HG03066 (cell line): ENCODE data around the gene PLCL2.

Source experiments
- ATAC-seq: cut with Tn5 transposase; IDR thresholded peaks from one replicate; pipeline ENCODE4 v1.9.1; 2021; ENCODE audit warnings: low read depth; ENCODE audit not compliant: unreplicated experiment

PLCL2 gene

GRCh38 chr3:16884748-16885592, at the start of gene PLCL2:
TSS of gene PLCL2 (plus strand) at chr3:16884955. CDS start at chr3:16885040, 85 bp downstream.
- peak; percentile 35 for ATAC-seq

DNA sequence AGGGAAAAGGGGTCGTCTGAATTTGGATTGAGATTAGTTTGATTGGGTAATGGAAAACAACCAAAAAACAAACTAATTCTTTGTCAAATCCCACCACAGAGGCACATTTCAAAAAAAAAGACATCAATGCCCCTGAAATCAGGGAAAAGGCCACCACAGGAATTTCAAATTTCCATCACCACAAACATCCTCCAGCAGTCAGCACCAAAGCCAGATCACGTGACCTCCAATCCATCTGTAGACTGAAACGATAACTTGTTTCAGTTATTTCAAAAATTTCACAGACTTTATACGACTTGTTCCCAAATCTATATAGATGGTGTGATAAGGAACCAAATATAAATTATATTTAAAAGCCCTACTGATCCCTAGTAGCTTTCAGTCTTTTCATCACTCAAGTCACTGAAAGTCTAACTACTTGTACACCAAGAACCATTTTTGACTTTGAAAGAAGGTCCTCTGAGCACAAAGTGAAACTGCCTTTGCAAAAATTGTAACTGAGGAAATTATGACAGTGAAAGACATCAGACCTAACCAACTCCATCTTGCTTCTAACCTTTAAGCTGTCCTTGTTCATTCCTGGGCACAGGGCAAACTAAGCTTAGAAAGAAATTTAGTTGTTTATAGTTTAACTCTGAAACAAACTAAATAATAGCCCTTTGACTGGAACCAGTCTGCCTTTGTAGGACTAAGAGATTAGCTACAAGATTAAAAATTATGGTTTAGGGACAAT, 48.1 kb upstream of the PLCL2 start:
- no peak for ATAC-seq

- no peak for ATAC-seq
Observed at GRCh38 chr3:16837602-16838001, 47.2 kb upstream of the PLCL2 start.

GRCh38 chr3:16838561-16838960, 46.2 kb upstream of the PLCL2 start:
- no peak for ATAC-seq

DNA sequence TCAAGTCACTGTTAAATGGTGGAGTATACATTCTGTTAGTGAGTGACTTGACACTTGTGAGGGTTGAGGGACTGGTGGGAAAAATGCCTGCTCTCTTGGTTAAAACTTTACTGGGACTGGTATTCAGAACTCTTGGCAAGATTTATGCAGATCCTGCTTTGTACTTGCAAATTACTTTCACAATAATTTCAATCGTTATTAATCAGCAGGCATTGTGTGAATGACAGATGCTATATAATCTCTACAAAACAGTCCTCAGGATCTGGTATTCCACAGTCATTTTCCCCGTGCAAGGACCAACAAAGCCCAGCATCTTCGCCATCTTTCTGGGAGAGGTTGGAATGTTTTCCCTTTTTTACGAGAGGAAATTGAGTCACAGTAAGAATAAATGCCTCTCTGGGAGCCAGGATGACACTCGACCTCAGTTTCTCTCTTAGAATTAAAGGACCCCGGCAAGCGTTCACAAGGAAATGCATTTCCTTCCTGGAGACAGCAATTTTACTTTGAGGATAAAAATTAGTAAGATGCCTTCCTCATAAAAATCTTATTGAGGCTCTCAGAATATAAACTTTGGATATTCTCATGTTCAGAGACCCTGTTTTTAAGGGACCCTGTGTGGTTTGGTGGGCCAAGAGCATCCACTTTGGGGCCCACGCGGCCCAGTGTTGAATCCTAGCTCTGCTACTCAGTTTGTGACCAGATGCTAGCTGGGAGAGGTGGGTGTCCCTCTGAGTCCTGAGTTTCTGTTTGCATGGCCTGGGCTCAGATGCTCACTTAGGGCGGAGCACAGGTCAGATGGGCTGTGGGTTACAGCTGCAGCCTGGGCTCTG, 45.3 kb upstream of the PLCL2 start:
- ATAC-seq = no peak

DNA sequence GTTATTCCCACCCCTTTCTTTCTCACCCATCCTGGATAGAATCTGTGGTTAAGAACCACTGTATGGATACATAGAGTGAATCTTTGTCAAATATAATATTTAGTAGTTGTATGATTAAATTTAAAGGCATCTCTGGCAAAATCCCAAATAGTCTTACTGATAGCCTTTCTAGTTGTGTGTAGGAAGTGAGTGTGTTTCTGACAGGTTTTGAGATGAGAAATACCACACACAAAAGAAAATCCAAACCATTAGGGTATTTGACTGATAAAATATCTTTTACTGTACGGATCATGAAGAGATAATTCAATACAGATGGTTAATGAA, 44.7 kb upstream of the PLCL2 start:
- ATAC-seq = no peak

- ATAC-seq = no peak
Observed at GRCh38 chr3:16841041-16841753, 43.6 kb upstream of the PLCL2 start.

DNA sequence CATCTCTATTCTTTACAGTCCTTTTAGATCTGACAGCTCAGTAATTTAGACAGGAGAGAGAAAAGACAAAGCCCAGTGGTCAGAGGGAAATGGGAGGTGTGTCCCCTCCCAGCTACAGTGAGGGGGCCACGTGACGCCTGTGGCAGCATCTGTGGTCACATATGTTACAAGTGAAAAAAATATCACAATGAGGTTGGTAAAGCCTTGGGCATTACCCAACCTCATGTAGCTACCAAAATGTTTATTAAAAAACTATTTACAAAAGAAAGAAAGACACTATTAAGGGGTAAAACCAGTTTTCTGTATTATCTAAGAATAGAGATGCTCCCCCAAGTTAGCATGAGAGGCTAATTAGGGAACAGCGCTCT, 42.9 kb upstream of the PLCL2 start:
- peak; percentile 61 for ATAC-seq

DNA sequence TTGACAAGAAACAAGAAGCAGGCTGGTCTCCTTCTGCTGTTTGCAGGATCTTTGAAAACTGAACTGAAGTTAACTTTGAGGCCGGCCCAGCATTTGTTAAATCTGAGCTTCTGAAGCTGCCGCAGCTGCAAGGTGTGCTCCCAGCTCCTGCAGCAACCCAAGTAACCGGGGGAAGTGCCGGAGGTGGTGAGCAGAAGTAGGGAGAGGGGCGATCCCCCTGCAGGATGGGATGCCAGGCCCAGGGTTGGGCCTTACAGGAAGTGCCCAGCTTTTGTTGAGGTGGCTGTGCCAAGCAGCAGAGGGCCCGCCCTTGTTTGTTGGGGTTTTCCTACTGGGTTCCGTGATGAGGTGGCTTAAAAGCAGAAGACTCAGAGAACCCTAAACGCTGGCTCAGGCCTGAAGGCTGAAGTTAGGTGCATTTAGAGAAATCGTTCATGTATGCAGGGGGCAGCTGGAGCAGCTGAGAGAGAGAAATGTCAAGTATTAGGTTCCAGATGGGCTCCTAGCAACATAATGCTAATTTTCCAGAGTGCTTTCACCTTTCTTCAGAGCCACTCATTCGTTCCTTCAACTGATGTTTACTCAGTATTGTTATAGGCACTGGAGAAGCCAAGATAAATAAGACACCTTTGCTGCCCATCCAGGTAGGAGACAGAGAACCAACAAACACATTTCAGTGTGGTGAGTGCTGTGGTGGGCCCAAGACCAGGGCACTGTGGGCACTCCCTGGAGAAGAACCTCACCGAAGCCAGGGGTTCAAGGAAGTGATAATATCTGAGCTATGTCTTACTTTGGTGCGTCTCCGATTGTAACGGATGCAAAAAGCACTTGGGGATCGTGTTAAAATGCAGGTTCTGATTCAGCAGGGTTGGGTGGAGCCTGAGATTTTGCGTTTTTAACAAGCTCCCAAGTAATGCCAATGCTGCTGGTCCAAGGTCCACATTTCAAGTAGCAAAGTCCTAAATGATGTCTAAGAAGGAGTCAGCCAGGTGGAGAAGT, 42.2 kb upstream of the PLCL2 start:
- ATAC-seq = peak; percentile 53

- no peak for ATAC-seq
Observed at GRCh38 chr3:16844222-16844621, 40.5 kb upstream of the PLCL2 start.

DNA sequence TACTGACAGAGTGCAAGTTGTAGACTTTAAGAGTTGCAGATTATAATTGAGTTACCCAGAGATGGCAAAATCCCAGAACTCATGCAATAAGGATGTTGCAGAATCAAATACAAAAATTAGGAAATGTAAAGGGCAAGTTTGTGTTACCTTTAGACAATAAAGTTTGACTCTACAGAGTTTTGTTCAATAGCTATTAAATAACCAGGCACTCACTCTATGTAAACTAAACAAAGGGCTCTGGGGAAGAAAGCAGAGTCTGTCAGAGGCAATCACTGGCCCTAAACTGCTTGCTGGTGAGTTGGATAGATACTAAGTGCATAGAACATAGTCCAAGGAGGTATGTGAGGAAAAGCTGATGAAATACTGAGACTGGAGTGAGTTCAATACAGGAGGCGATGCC, 40.0 kb upstream of the PLCL2 start:
- ATAC-seq = no peak

DNA sequence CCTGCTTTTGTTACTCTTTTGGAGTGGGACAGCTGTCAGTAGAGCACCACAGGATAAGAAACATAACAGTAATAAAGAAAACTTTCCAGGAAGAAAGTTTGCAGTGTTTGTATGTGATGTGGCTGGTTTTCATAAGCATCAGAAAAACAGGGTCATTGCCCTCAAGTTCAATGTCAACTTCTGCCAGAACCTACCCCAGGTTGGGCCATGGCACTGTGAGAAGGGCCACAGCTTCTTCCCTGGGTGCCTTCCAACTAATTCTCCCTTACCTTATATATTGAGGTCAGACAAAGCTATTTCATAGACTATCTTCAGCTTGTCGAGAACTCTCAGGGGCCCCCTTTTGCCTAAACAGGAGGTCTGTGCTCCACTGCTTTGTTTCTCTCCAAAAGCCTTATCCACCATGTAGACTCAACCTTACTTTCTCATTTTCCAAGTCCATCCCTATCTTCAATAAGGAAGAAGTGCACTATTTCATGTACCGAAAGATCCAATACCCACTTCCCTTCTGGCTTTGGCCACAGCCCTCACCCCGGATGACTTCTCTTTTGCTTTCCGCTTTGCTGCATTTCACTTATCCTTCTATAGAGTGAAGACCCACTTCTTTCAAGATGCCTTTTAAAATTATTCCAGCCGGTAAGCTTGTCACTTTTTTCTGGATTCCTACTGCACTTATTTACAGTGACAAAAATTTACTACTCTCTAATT, 38.2 kb upstream of the PLCL2 start:
- ATAC-seq = no peak

GRCh38 chr3:16848007-16848406, 36.7 kb upstream of the PLCL2 start:
- ATAC-seq = no peak

DNA sequence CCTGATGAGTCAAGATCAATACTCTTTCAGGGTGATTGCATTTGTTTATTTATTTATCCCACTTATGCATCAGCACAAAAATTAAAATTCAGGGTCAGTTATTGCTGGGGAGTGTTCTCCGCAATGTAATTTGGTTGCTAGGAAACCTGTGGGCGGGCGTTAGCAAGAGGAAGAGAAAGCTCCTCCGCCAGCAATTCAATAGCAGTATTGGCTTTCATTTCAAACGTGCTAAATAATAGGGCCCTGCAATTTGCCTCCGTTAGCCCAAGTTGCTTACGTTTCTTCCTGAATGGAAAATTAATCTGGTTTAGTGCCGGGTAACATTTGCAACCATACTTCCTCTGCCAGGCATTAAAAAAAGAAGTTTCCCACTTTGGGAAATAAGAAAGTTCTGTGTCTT, 35.5 kb upstream of the PLCL2 start:
- peak; percentile 92 for ATAC-seq

GRCh38 chr3:16849795-16850194, 35.0 kb upstream of the PLCL2 start:
- no peak for ATAC-seq

DNA sequence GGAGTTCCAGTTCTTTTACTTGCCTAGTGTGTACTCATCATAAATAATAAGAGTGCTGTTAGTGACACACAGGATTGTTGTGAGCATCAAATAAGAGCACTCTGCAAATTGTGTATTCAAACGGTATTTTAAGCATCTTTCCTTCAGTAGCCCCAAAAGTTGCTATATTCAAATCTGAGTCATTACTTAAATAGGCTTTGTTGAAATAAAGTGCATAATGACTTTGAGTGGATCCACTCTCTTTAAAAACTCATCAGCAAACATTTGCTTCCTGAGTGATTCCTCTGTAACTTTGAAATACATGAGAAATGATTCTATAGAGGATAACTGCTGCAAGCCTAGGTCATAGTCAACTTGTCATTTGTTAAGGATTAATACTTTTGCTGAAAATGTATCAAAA, 29.3 kb upstream of the PLCL2 start:
- no peak for ATAC-seq

GRCh38 chr3:16860234-16860633, 24.5 kb upstream of the PLCL2 start:
- no peak for ATAC-seq

DNA sequence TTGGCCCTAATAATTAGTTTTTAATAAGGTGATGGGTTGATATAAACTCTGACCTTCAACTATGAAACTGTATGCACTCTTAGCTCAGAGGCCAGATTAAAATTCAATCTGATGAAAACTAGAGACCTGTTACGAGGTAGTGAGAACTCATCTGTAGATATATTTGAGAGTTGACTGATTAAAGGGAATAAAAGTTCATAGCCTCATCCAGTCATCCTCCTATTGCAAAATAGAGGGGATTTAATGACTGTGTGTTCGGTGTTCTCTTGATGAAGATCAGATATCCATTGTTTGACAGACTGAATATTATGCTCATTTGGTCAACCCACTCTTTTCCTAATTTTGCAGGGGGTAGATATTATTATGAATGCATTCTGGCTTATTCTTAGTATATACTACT, 23.3 kb upstream of the PLCL2 start:
- no peak for ATAC-seq
